ENCODE measurements around the gene LGI1.

GRCh38 chr10:93837822-93838221 is 80.1 kb downstream of the LGI1 start:
- no peak for TF ChIP-seq TCF7L2 (IDR thresholded peaks at IDR 0.05; ENCODE audit: low read depth, low read length)
- no peak for TF ChIP-seq CTCF (IDR thresholded peaks at IDR 0.05)
- no peak for TF ChIP-seq POLR2AphosphoS5 (IDR thresholded peaks at IDR 0.05; ENCODE audit: low read depth, low read length)
- TF ChIP-seq REST (IDR thresholded peaks at IDR 0.05; ENCODE audit: insufficient read depth in 1 of 2, low read depth in 2 of 2, low read length in 1 of 2), result no peak
- no peak for TF ChIP-seq SIN3A (IDR thresholded peaks at IDR 0.05; ENCODE audit: borderline replicate concordance, insufficient read depth, low read depth, low read length)

Data from Panc1 (cell line).